MCF 10A (cell line): ENCODE results near the gene STAG1. TPM values are rescaled to one million over a fixed set of nuclear protein-coding genes. Genes with fewer than 3 reads are reported as not detected.
"Not testable (repeated sequence)": the region's sequence is repeated elsewhere in the genome, so short reads cannot be mapped to it uniquely, and the experiment has no call there.

ENCODE experiments used
- BruUV-seq: library from RNA; stranded (reverse); fragments of 400-500 nt; replicated peaks from 2 replicates; lab custom pipeline; 2021; lab: Mats Ljungman, UMichigan
- CTCF ChIA-PET: fragments of 300-600 bp; sonication (Branson Sonifier 250); formaldehyde crosslinking; extraction: SDS; loops from one replicate; lab custom pipeline; 2021; ENCODE audit warnings: antibody characterized with exemption, inconsistent platforms; lab: Yijun Ruan, JAX
- POLR2A ChIA-PET: fragments of 300-600, 350-650 bp; sonication (Branson Sonifier 250); formaldehyde crosslinking; extraction: SDS; loops from one replicate; lab custom pipeline; 2020; ENCODE audit warnings: antibody characterized with exemption, inconsistent platforms; lab: Yijun Ruan, JAX
- DNase-seq: peaks from one replicate; pipeline ENCODE4 v3.0.0-alpha.2; 2018; ENCODE audit not compliant: unreplicated experiment
- H3K27ac Mint-ChIP-seq: one replicate; pipeline ENCODE4 v1.8.0; 2022; ENCODE audit warnings: mild to moderate bottlenecking, low read depth, mixed read lengths; ENCODE audit not compliant: unreplicated experiment
- H3K27me3 Mint-ChIP-seq: one replicate; pipeline ENCODE4 v1.8.0; 2022; ENCODE audit warnings: mixed read lengths; ENCODE audit not compliant: insufficient read depth, unreplicated experiment
- H3K36me3 Mint-ChIP-seq: one replicate; pipeline ENCODE4 v1.8.0; 2022; ENCODE audit warnings: mild to moderate bottlenecking, moderate library complexity, mixed read lengths; ENCODE audit not compliant: insufficient read depth, unreplicated experiment
- H3K4me1 Mint-ChIP-seq: one replicate; pipeline ENCODE4 v1.8.0; 2022; ENCODE audit warnings: mixed read lengths; ENCODE audit not compliant: insufficient read depth, unreplicated experiment
- H3K4me3 Mint-ChIP-seq: one replicate; pipeline ENCODE4 v1.8.0; 2022; ENCODE audit warnings: mild to moderate bottlenecking, moderate library complexity, mixed read lengths; ENCODE audit not compliant: unreplicated experiment
- H3K9me3 Mint-ChIP-seq: one replicate; pipeline ENCODE4 v1.8.0; 2022; ENCODE audit warnings: mixed read lengths; ENCODE audit not compliant: unreplicated experiment
- CTCF ChIP-seq: fragments of 200-600 bp; IDR thresholded peaks from one replicate; pipeline ENCODE4 v1.8.0; 2022; ENCODE audit warnings: antibody characterized with exemption, mild to moderate bottlenecking; ENCODE audit not compliant: unreplicated experiment
- intact Hi-C: fragments of 100-400 bp; cut with micrococcal nuclease; formaldehyde crosslinking; loops from 2 replicates; pipeline ENCODE4 v1.14.1; 2022
- total RNA-seq: library from RNA; stranded (reverse); gene quantifications from 2 replicates; pipeline ENCODE4 v1.2.3, GENCODE V29; 2022

STAG1 gene
- total RNA-seq, 1 experiment from 2014 or later, result 34.3 TPM

GRCh38 chr3:136720091-136720490 is 32.1 kb downstream of the STAG1 start:
- TF ChIP-seq CTCF, result no peak
- Mint-ChIP-seq H3K4me1 (peaks cover 8% of the 10 kb centered on the region), H3K9me3 (no peaks in the 10 kb centered on the region), H3K27me3 (no peaks in the 10 kb centered on the region), H3K27ac (no peak overlapping the region), H3K4me3 (no peak overlapping the region), H3K36me3 (peaks cover 7% of the 10 kb centered on the region)
- POLR2A ChIA-PET, result no interaction called here
- intact Hi-C loops, result no loop called here
- BruUV-seq, result no TSS peak
- CTCF ChIA-PET, result interaction anchor here (0.8 to 0.9 kb wide), 2 partner anchors 18 to 32 kb away, joined by 3 to 5 read pairs; no protein-coding TSS in a partner anchor
- DNase-seq, result no peak

GRCh38 chr3:136716629-136717028 is 35.5 kb downstream of the STAG1 start:
- Mint-ChIP-seq H3K4me1 (no peaks in the 10 kb centered on the region), H3K36me3 (peaks cover 7% of the 10 kb centered on the region), H3K9me3 (no peaks in the 10 kb centered on the region), H3K27me3 (no peaks in the 10 kb centered on the region), H3K4me3 (no peak overlapping the region), H3K27ac (no peak overlapping the region)
- no peak for DNase-seq
- no TSS peak for BruUV-seq
- no peak for TF ChIP-seq CTCF
- CTCF ChIA-PET, result interaction anchor here (0.6 kb wide), 1 partner anchor 132 kb away, joined by 3 read pairs; no protein-coding TSS in a partner anchor
- POLR2A ChIA-PET, result no interaction called here
- intact Hi-C loops, result no loop called here

- POLR2A ChIA-PET, result interaction anchor here (0.9 to 1.2 kb wide), 2 partner anchors 11 to 29 kb away, joined by 4 read pairs; no protein-coding TSS in a partner anchor
- H3K9me3 Mint-ChIP-seq, result no peaks in the 10 kb centered on the region
- BruUV-seq, result no TSS peak
- peaks cover under 1% of the 10 kb centered on the region for H3K36me3 Mint-ChIP-seq
- TF ChIP-seq CTCF, result no peak
- no peak overlapping the region for H3K27ac Mint-ChIP-seq
- no peak for DNase-seq
- intact Hi-C loops, result no loop called here
- CTCF ChIA-PET, result interaction anchor here (0.6 to 0.9 kb wide), 3 partner anchors 11 to 636 kb away, joined by 3 to 7 read pairs (median 5); no protein-coding TSS in a partner anchor
- no peaks in the 10 kb centered on the region for H3K27me3 Mint-ChIP-seq
- peaks cover 6% of the 10 kb centered on the region for H3K4me1 Mint-ChIP-seq
- no peak overlapping the region for H3K4me3 Mint-ChIP-seq
These were observed 38.2 kb downstream of the STAG1 start for GRCh38 chr3:136714020-136714419.

GRCh38 chr3:136712941-136713340 is 39.2 kb downstream of the STAG1 start:
- POLR2A ChIA-PET, result interaction anchor here (0.8 kb wide), 1 partner anchor 17 kb away, joined by 5 read pairs; no protein-coding TSS in a partner anchor

GRCh38 chr3:136711888-136712287 is 40.3 kb downstream of the STAG1 start:
- H3K36me3 Mint-ChIP-seq, DNase-seq, H3K27me3 Mint-ChIP-seq, H3K9me3 Mint-ChIP-seq, BruUV-seq, H3K27ac Mint-ChIP-seq, H3K4me3 Mint-ChIP-seq, H3K4me1 Mint-ChIP-seq, intact Hi-C loops: not testable (repeated sequence)
- POLR2A ChIA-PET, result interaction anchor here (0.8 kb wide), 1 partner anchor 18 kb away, joined by 5 read pairs; no protein-coding TSS in a partner anchor
- CTCF ChIA-PET, result interaction anchor here (0.5 to 0.8 kb wide), 7 partner anchors 7 to 1278 kb away, joined by 3 to 4 read pairs (median 3); no protein-coding TSS in a partner anchor

More at GRCh38 chr3:136712941-136713340, 39.2 kb downstream of the STAG1 start:
- no peak for TF ChIP-seq CTCF
- DNase-seq, result no peak
- no peak overlapping the region for H3K27ac Mint-ChIP-seq
- BruUV-seq, result no TSS peak
- no peaks in the 10 kb centered on the region for H3K36me3 Mint-ChIP-seq
- intact Hi-C loops, result no loop called here
- CTCF ChIA-PET, result interaction anchor here (0.8 kb wide), 1 partner anchor 323 kb away, joined by 3 read pairs; no protein-coding TSS in a partner anchor
- peaks cover 6% of the 10 kb centered on the region for H3K4me1 Mint-ChIP-seq
- no peak overlapping the region for H3K4me3 Mint-ChIP-seq
- no peaks in the 10 kb centered on the region for H3K27me3 Mint-ChIP-seq
- H3K9me3 Mint-ChIP-seq, result no peaks in the 10 kb centered on the region
